CD4-positive, alpha-beta memory T cell (primary cell): Measurements from ENCODE around the gene ZFP90. TPM values are rescaled to one million over a fixed set of nuclear protein-coding genes. Genes with fewer than 3 reads are reported as not detected.
"Not testable (repeated sequence)": the region's sequence is repeated elsewhere in the genome, so short reads cannot be mapped to it uniquely, and the experiment has no call there.

Experiments used
- CTCF ChIA-PET: fragments of 350-600 bp; sonication (Branson Sonifier 250); formaldehyde crosslinking; loops from one replicate; lab custom pipeline; 2021; ENCODE audit warnings: inconsistent platforms; ENCODE audit not compliant: partially characterized antibody; lab: Charles Lee
- POLR2A ChIA-PET: fragments of 350-600 bp; sonication (Branson Sonifier 250); formaldehyde crosslinking; loops from one replicate; lab custom pipeline; 2021; ENCODE audit not compliant: partially characterized antibody; lab: Charles Lee
- DNase-seq, 5 donors: peaks; one replicate each; pipeline versions ENCODE4 v3.0.0 to v3.0.0-alpha.2; 2020 to 2022; ENCODE audit warnings: mixed read lengths in 1 of 5
- H3K27ac ChIP-seq: one replicate; pipeline ENCODE4 v1.7.0; 2013; ENCODE audit warnings: low read depth, low read length
- H3K27me3 ChIP-seq: 2 replicates; pipeline ENCODE4 v1.7.0; 2013; ENCODE audit warnings: mild to moderate bottlenecking, low read length, moderate library complexity; ENCODE audit not compliant: insufficient read depth
- H3K36me3 ChIP-seq: 2 replicates; pipeline ENCODE4 v1.7.0; 2013; ENCODE audit warnings: mild to moderate bottlenecking, low read length, moderate library complexity; ENCODE audit not compliant: insufficient read depth
- H3K4me1 ChIP-seq: 2 replicates; pipeline ENCODE4 v1.7.0; 2013; ENCODE audit warnings: mild to moderate bottlenecking, low read length, moderate library complexity; ENCODE audit not compliant: insufficient read depth
- H3K4me3 ChIP-seq, 2 donors: one replicate each; pipeline ENCODE4 v1.7.0; 2013; ENCODE audit warnings: low read length in 2 of 2, mild to moderate bottlenecking in 1 of 2
- H3K9me3 ChIP-seq, 2 donors: one replicate each; pipeline ENCODE4 v1.7.0; 2013; ENCODE audit warnings: low read length in 2 of 2, control low read depth in 1 of 2; ENCODE audit not compliant: control insufficient read depth in 1 of 2
- H3K27ac Mint-ChIP-seq, 7 donors: one replicate each; pipeline ENCODE4 v1.8.0; 2020 to 2021; ENCODE audit warnings: mixed read lengths in 7 of 7, mild to moderate bottlenecking in 6 of 7, inconsistent platforms in 3 of 7, moderate library complexity in 3 of 7
- H3K27me3 Mint-ChIP-seq, 2 donors: one replicate each; pipeline ENCODE4 v1.8.0; 2020 to 2021; ENCODE audit warnings: mixed read lengths in 2 of 2
- H3K36me3 Mint-ChIP-seq, 2 donors: one replicate each; pipeline ENCODE4 v1.8.0; 2020 to 2021; ENCODE audit warnings: mixed read lengths in 2 of 2, inconsistent platforms in 1 of 2, mild to moderate bottlenecking in 1 of 2
- H3K4me1 Mint-ChIP-seq, 4 donors: one replicate each; pipeline ENCODE4 v1.8.0; 2020 to 2021; ENCODE audit warnings: mixed read lengths in 4 of 4, mild to moderate bottlenecking in 1 of 4
- H3K4me3 Mint-ChIP-seq, 8 donors: one replicate each; pipeline ENCODE4 v1.8.0; 2020 to 2021; ENCODE audit warnings: mixed read lengths in 8 of 8, mild to moderate bottlenecking in 7 of 8, moderate library complexity in 6 of 8, inconsistent platforms in 3 of 8
- H3K9me3 Mint-ChIP-seq, 8 donors: one replicate each; pipeline ENCODE4 v1.8.0; 2020 to 2021; ENCODE audit warnings: mixed read lengths in 8 of 8, mild to moderate bottlenecking in 5 of 8, inconsistent platforms in 3 of 8, moderate library complexity in 1 of 8
- intact Hi-C: fragments of 100-400 bp; cut with micrococcal nuclease; formaldehyde crosslinking; loops from one replicate; pipeline ENCODE4 v1.15.1; 2023
- polyA plus RNA-seq, 2 donors: library from polyadenylated mRNA; unstranded; fragments of 300-500 nt; fragmentation: Illumina TruSeq; gene quantifications; one replicate each; pipeline ENCODE4 v1.2.3, GENCODE V29; 2021
- total RNA-seq, 2 experiments: library from RNA; stranded (reverse); gene quantifications; one replicate each; pipeline ENCODE4 v1.2.3, GENCODE V29; 2021

ZFP90 gene
- total and polyA plus RNA-seq, 4 experiments from 2014 or later: 20.2 to 55.3 (median 40.0) TPM

GRCh38 chr16:68539711-68540239 lies 684 bp downstream of the ZFP90 start:
- H3K9me3 Mint-ChIP-seq: peaks cover 0 to 4% (median 0%) of the 10 kb centered on the region in 8 donors
- peak overlapping the region; percentile 83 for H3K27ac ChIP-seq
- no peaks in the 10 kb centered on the region for H3K27me3 Mint-ChIP-seq
- H3K27me3 ChIP-seq: no peaks in the 10 kb centered on the region
- POLR2A ChIA-PET: interaction anchor here (0.8 to 3.9 kb wide), 9 partner anchors 10 to 647 kb away, joined by 3 to 54 read pairs (median 3); partner anchors contain the start of gene SNTB2
- CTCF ChIA-PET: interaction anchor here (1.0 to 2.8 kb wide), 4 partner anchors 10 to 261 kb away, joined by 3 to 25 read pairs (median 11); no protein-coding TSS in a partner anchor
- peaks cover 17% of the 10 kb centered on the region for H3K4me1 ChIP-seq
- peak overlapping the region; percentile 63 to 87 for H3K4me3 ChIP-seq
- DNase-seq: peak in 4 of 5 donors; percentile 10 to 47 (median 36)
- H3K9me3 ChIP-seq: no peaks in the 10 kb centered on the region
- H3K4me1 Mint-ChIP-seq: peaks cover 14 to 33% (median 23%) of the 10 kb centered on the region in 4 donors
- peak overlapping the region; percentile 94 to 100 (median 98) for H3K27ac Mint-ChIP-seq
- H3K36me3 Mint-ChIP-seq: peaks cover 29 to 44% of the 10 kb centered on the region in 2 donors
- H3K36me3 ChIP-seq: peaks cover 6% of the 10 kb centered on the region
- intact Hi-C loops: loop anchor here (1.0 kb wide), 1 partner anchor 9 kb away; no protein-coding TSS in a partner anchor
- H3K4me3 Mint-ChIP-seq: peak overlapping the region; percentile 91 to 97 (median 96)

- ChIA-PET CTCF (no interaction called here), POLR2A (interaction anchor here (1.5 kb wide), 1 partner anchor 9 kb away, joined by 10 read pairs; no protein-coding TSS in a partner anchor)
- intact Hi-C loops: no loop called here
- no peaks in the 10 kb centered on the region for H3K9me3 ChIP-seq
- no peaks in the 10 kb centered on the region for H3K27me3 ChIP-seq
- no peaks in the 10 kb centered on the region for H3K27me3 Mint-ChIP-seq
- H3K4me3 Mint-ChIP-seq: peak overlapping the region in 6 of 8 donors; percentile 36 to 68 (median 56)
- H3K27ac ChIP-seq: no peak overlapping the region
- no peak overlapping the region for H3K4me3 ChIP-seq
- H3K4me1 Mint-ChIP-seq: peaks cover 11 to 29% (median 18%) of the 10 kb centered on the region in 4 donors
- H3K4me1 ChIP-seq: peaks cover 14% of the 10 kb centered on the region
- H3K36me3 Mint-ChIP-seq: peaks cover 63 to 64% of the 10 kb centered on the region in 2 donors
- H3K36me3 ChIP-seq: peaks cover 25% of the 10 kb centered on the region
- DNase-seq: peak; percentile 42 to 69 (median 63)
- H3K9me3 Mint-ChIP-seq: peaks cover 6 to 62% (median 39%) of the 10 kb centered on the region in 8 donors
- H3K27ac Mint-ChIP-seq: peak overlapping the region; percentile 70 to 97 (median 80)
Measured at GRCh38 chr16:68548947-68549346, 9.9 kb downstream of the ZFP90 start.

GRCh38 chr16:68553186-68553585 lies 14.1 kb downstream of the ZFP90 start:
- intact Hi-C loops: no loop called here
- H3K36me3 Mint-ChIP-seq: peaks cover 80 to 83% of the 10 kb centered on the region in 2 donors
- no peak overlapping the region for H3K27ac Mint-ChIP-seq
- no peak overlapping the region for H3K27ac ChIP-seq
- H3K4me1 Mint-ChIP-seq: peaks cover 9 to 23% (median 18%) of the 10 kb centered on the region in 4 donors
- H3K9me3 ChIP-seq: peaks cover 18 to 39% of the 10 kb centered on the region in 2 donors
- peak overlapping the region in 1 of 8 donors; percentile 21 for H3K4me3 Mint-ChIP-seq
- no peaks in the 10 kb centered on the region for H3K27me3 Mint-ChIP-seq
- H3K4me3 ChIP-seq: no peak overlapping the region
- no peaks in the 10 kb centered on the region for H3K27me3 ChIP-seq
- H3K9me3 Mint-ChIP-seq: peaks cover 10 to 88% (median 78%) of the 10 kb centered on the region in 8 donors
- CTCF ChIA-PET: interaction anchor here (1.6 kb wide), 1 partner anchor 37 kb away, joined by 6 read pairs; no protein-coding TSS in a partner anchor
- POLR2A ChIA-PET: interaction anchor here (0.7 to 0.9 kb wide), 2 partner anchors 12 to 13 kb away, joined by 3 to 4 read pairs; no protein-coding TSS in a partner anchor
- peaks cover 51% of the 10 kb centered on the region for H3K36me3 ChIP-seq
- peaks cover 14% of the 10 kb centered on the region for H3K4me1 ChIP-seq
- DNase-seq: no peak

- CTCF ChIA-PET: interaction anchor here (1.6 kb wide), 1 partner anchor 32 kb away, joined by 5 read pairs; no protein-coding TSS in a partner anchor
- H3K4me1 Mint-ChIP-seq, H3K27ac Mint-ChIP-seq, DNase-seq, H3K4me3 Mint-ChIP-seq, intact Hi-C loops, H3K4me1 ChIP-seq, H3K27me3 Mint-ChIP-seq, H3K27ac ChIP-seq, H3K27me3 ChIP-seq, POLR2A ChIA-PET, H3K4me3 ChIP-seq: not testable (repeated sequence)
- Histone ChIP-seq H3K9me3 (peaks cover 38 to 74% of the 10 kb centered on the region in 2 donors), H3K36me3 (peaks cover 58% of the 10 kb centered on the region)
- H3K36me3 Mint-ChIP-seq: peaks cover 91 to 92% of the 10 kb centered on the region in 2 donors
- peaks cover 5 to 99% (median 96%) of the 10 kb centered on the region in 8 donors for H3K9me3 Mint-ChIP-seq
Measured at GRCh38 chr16:68560341-68560740, 21.2 kb downstream of the ZFP90 start.

GRCh38 chr16:68563631-68564381 lies 24.7 kb downstream of the ZFP90 start:
- Histone ChIP-seq H3K27me3 (no peaks in the 10 kb centered on the region), H3K4me1 (no peaks in the 10 kb centered on the region), H3K9me3 (peaks cover 31 to 72% of the 10 kb centered on the region in 2 donors), H3K27ac (no peak overlapping the region), H3K4me3 (no peak overlapping the region), H3K36me3 (peaks cover 37% of the 10 kb centered on the region)
- Mint-ChIP-seq H3K27me3 (no peaks in the 10 kb centered on the region), H3K4me1 (no peaks in the 10 kb centered on the region), H3K9me3 (peaks cover 2 to 99% (median 94%) of the 10 kb centered on the region in 8 donors), H3K27ac (peak overlapping the region in 2 of 7 donors; percentile 4 to 41), H3K4me3 (peak overlapping the region in 1 of 8 donors; percentile 43), H3K36me3 (peaks cover 77 to 80% of the 10 kb centered on the region in 2 donors)
- ChIA-PET POLR2A (no interaction called here), CTCF (no interaction called here)
- intact Hi-C loops: no loop called here
- DNase-seq: no peak

GRCh38 chr16:68564382-68564985 lies 25.4 kb downstream of the ZFP90 start:
- Histone ChIP-seq H3K27ac (no peak overlapping the region), H3K9me3 (peaks cover 27 to 69% of the 10 kb centered on the region in 2 donors), H3K4me1 (no peaks in the 10 kb centered on the region), H3K36me3 (peaks cover 32% of the 10 kb centered on the region), H3K27me3 (no peaks in the 10 kb centered on the region), H3K4me3 (no peak overlapping the region)
- no peak for DNase-seq
- intact Hi-C loops: no loop called here
- peak overlapping the region in 1 of 8 donors; percentile 43 for H3K4me3 Mint-ChIP-seq
- CTCF ChIA-PET: interaction anchor here (0.9 to 2.2 kb wide), 2 partner anchors 26 to 36 kb away, joined by 3 to 6 read pairs; no protein-coding TSS in a partner anchor
- POLR2A ChIA-PET: interaction anchor here (0.9 to 1.6 kb wide), 2 partner anchors 12 to 25 kb away, joined by 3 to 4 read pairs; partner anchors contain the start of gene ZFP90
- H3K4me1 Mint-ChIP-seq: no peaks in the 10 kb centered on the region
- peaks cover 73 to 74% of the 10 kb centered on the region in 2 donors for H3K36me3 Mint-ChIP-seq
- H3K27me3 Mint-ChIP-seq: no peaks in the 10 kb centered on the region
- H3K9me3 Mint-ChIP-seq: peaks cover 2 to 98% (median 93%) of the 10 kb centered on the region in 8 donors
- H3K27ac Mint-ChIP-seq: no peak overlapping the region
